ENCODE measurements around the gene NMNAT2.

DNA sequence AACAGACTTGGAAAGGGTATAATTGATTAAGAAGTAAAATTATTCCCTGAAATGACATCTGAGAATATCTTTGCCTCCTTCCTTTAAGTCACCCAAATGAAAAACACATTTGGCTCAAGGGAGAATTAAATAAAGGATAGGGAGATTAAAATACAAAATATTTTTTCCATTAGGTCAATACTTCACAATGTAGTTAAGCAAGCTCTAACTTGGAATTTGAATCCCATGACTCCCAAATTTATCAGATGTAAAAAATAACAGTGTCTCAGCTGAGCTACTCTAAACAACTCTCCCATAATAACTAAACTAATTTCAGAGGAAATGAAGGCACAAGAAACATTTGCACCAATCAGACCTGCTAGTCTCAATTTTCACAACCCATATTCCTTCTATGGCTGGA, 6.5 kb upstream of the NMNAT2 start:
- TF ChIP-seq REST (IDR thresholded peaks at IDR 0.05; ENCODE audit: insufficient read depth in 1 of 2, low read depth in 2 of 2, low read length in 1 of 2) (no peak), CTCF (IDR thresholded peaks at IDR 0.05) (no peak), POLR2AphosphoS5 (IDR thresholded peaks at IDR 0.05; ENCODE audit: low read depth, low read length) (no peak)

Data from Panc1 (cell line).